K562 (cell line): Measurements from ENCODE around the gene STX17. TPM values are rescaled to one million over a fixed set of nuclear protein-coding genes. Genes with fewer than 3 reads are reported as not detected.

Experiments
- ARID1B ChIP-seq: fragments of 450-650 bp; IDR thresholded peaks from 2 replicates; pipeline ENCODE4 v1.6.1; 2016; ENCODE audit warnings: antibody characterized with exemption, mild to moderate bottlenecking, inconsistent platforms
- ARID3B ChIP-seq: fragments of 250-450 bp; sonication (Bioruptor Pico); IDR thresholded peaks from 2 replicates; pipeline ENCODE4 v1.4.0; 2020; ENCODE audit warnings: borderline replicate concordance
- ATF1 ChIP-seq, 2 experiments: fragments of 450-650 bp in 1 of 2; IDR thresholded peaks; 2 replicates each; pipeline ENCODE4 v1.6.1; 2016; ENCODE audit warnings: missing compliant biosample characterization in 1 of 2, missing genetic modification characterization in 1 of 2
- C11orf30 ChIP-seq: fragments of 450-650 bp; IDR thresholded peaks from 2 replicates; pipeline ENCODE4 v1.6.1; 2016; ENCODE audit warnings: low read depth, mild to moderate bottlenecking
- CTBP1 ChIP-seq: fragments of 450-650 bp; IDR thresholded peaks from 2 replicates; pipeline ENCODE4 v1.6.1; 2016; ENCODE audit warnings: borderline replicate concordance
- DPF2 ChIP-seq: fragments of 450-650 bp; IDR thresholded peaks from 2 replicates; pipeline ENCODE4 v1.6.1; 2016
- E2F4 ChIP-seq: sonication (generic); formaldehyde crosslinking; IDR thresholded peaks from 2 replicates; pipeline ENCODE4 v1.8.0; 2022; ENCODE audit warnings: mild to moderate bottlenecking, low read depth, missing genetic modification reagents
- HNRNPK ChIP-seq: fragments of 200-400 bp; formaldehyde crosslinking; IDR thresholded peaks from one replicate; pipeline ENCODE4 v1.6.1; 2018; ENCODE audit warnings: mild to moderate bottlenecking, low read depth, low read length; ENCODE audit not compliant: poor library complexity, severe bottlenecking
- LARP7 ChIP-seq: fragments of 450-650 bp; IDR thresholded peaks from 2 replicates; pipeline ENCODE4 v1.6.1; 2016
- RAD21 ChIP-seq, 2 experiments: fragments of 250-450 bp in 1 of 2; fragments of 450-650 bp in 1 of 2; sonication (Bioruptor Pico) in 1 of 2; formaldehyde crosslinking in 1 of 2; IDR thresholded peaks in 1 of 2; conservative IDR thresholded peaks in 1 of 2; 2 replicates each; pipeline versions ENCODE4 v1.4.0 to v1.8.0; 2020 to 2022; ENCODE audit warnings: mild to moderate bottlenecking in 2 of 2, moderate library complexity in 1 of 2
- SRSF3 ChIP-seq: fragments of 200-400 bp; formaldehyde crosslinking; IDR thresholded peaks from 2 replicates; pipeline ENCODE4 v1.6.1; 2016; ENCODE audit warnings: mild to moderate bottlenecking, low read length, moderate library complexity; ENCODE audit not compliant: insufficient read depth
- SUPT5H ChIP-seq: fragments of 450-650 bp; IDR thresholded peaks from 2 replicates; pipeline ENCODE4 v1.6.1; 2016
- TAF1 ChIP-seq: IDR thresholded peaks from 2 replicates; pipeline ENCODE4 v1.6.1; 2011; ENCODE audit warnings: mild to moderate bottlenecking, low read length, moderate library complexity; ENCODE audit not compliant: insufficient read depth, control insufficient read depth, severe bottlenecking; ENCODE audit errors: extremely low read depth
- TRIM24 ChIP-seq, 2 experiments: fragments of 450-650 bp; IDR thresholded peaks; 2 replicates each; pipeline ENCODE4 v1.6.1; 2016
- ZBTB12 ChIP-seq: fragments of 250-450 bp; sonication (Bioruptor Pico); IDR thresholded peaks from 2 replicates; pipeline ENCODE4 v1.4.0; 2020
- ZBTB49 ChIP-seq: sonication (generic); formaldehyde crosslinking; IDR thresholded peaks from 2 replicates; pipeline ENCODE4 v1.8.0; 2022; ENCODE audit warnings: missing genetic modification reagents, mild to moderate bottlenecking, borderline replicate concordance
- polyA plus RNA-seq, 8 experiments: library from polyadenylated mRNA; depleted of rRNA in 4 of 8; stranded (reverse) in 5 of 8; unstranded in 3 of 8; fragments of >200 nt; fragmentation: Nextera tagmentation in 2 of 8; fragmentation: Illumina TruSeq in 1 of 8; extraction: Ambion mirVana in 2 of 8; extraction: Trizol in 1 of 8; gene quantifications; 2 replicates each; pipeline versions ENCODE4 v1.2.1 to v1.2.3, GENCODE V29; 2011 to 2014; ENCODE audit warnings: inconsistent platforms in 1 of 8, missing spikeins in 1 of 8
- total RNA-seq, 7 experiments: library from RNA; depleted of rRNA in 6 of 7; stranded (reverse); fragments of >200 nt in 6 of 7; fragmentation: Illumina TruSeq in 2 of 7; extraction: Trizol in 2 of 7; gene quantifications; 2 replicates each; pipeline versions ENCODE4 v1.2.1 to v1.2.3, GENCODE V29; 2011 to 2021; ENCODE audit warnings: low replicate concordance in 1 of 7
- TF ChIP-seq, protein P1 (sequence below): IDR thresholded peaks from 2 replicates; pipeline ENCODE4 v1.6.1; 2016; ENCODE audit warnings: missing genetic modification characterization, missing compliant biosample characterization
- TF ChIP-seq, protein P2 (sequence below), 2 experiments: fragments of 450-650 bp; IDR thresholded peaks; 2 replicates each; pipeline ENCODE4 v1.6.1; 2016
- TF ChIP-seq, protein P3 (sequence below): fragments of 250-450 bp; sonication (Bioruptor Pico); IDR thresholded peaks from 2 replicates; pipeline ENCODE4 v1.8.0; 2021; ENCODE audit warnings: moderate library complexity, mild to moderate bottlenecking, inconsistent platforms

The STX17 gene
- total and polyA plus RNA-seq, 9 of the 15 experiments (the other 6 are each of a cell fraction or from before 2014, with no cell fraction given) = 14.4 to 25.1 (median 19.0) TPM

DNA sequence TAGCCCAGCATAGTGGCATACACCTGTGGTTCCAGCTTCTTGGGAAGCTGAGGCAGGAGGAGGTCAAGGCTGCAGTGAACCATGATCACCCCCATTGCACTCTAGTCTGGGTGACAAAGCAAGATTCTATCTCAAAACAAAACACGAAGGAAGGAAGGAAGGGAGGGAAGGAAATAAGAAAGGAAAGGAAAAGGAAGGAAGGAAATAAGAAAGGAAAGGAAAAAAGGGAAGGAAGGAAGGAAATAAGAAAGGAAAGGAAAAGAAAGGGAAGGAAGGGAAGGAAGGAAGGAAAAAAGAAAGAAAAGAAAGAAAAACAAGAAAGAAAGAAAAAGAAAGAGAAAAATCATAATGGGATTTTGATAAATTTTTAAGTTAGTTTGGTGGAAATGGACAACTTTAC is 3.1 kb upstream of the STX17 start (continued):
- TF ChIP-seq, protein P1, sequence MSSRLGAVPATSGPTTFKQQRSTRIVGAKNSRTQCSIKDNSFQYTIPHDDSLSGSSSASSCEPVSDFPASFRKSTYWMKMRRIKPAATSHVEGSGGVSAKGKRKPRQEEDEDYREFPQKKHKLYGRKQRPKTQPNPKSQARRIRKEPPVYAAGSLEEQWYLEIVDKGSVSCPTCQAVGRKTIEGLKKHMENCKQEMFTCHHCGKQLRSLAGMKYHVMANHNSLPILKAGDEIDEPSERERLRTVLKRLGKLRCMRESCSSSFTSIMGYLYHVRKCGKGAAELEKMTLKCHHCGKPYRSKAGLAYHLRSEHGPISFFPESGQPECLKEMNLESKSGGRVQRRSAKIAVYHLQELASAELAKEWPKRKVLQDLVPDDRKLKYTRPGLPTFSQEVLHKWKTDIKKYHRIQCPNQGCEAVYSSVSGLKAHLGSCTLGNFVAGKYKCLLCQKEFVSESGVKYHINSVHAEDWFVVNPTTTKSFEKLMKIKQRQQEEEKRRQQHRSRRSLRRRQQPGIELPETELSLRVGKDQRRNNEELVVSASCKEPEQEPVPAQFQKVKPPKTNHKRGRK (tag) = peak; percentile 86
- TF ChIP-seq, protein P2, sequence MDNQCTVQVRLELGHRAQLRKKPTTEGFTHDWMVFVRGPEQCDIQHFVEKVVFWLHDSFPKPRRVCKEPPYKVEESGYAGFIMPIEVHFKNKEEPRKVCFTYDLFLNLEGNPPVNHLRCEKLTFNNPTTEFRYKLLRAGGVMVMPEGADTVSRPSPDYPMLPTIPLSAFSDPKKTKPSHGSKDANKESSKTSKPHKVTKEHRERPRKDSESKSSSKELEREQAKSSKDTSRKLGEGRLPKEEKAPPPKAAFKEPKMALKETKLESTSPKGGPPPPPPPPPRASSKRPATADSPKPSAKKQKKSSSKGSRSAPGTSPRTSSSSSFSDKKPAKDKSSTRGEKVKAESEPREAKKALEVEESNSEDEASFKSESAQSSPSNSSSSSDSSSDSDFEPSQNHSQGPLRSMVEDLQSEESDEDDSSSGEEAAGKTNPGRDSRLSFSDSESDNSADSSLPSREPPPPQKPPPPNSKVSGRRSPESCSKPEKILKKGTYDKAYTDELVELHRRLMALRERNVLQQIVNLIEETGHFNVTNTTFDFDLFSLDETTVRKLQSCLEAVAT (IDR thresholded peaks at IDR 0.05) = 0 out of 4 replicates have a peak, but pooled peaks of 1 of the 2 experiments have one; percentile 23
- TF ChIP-seq ZBTB49 (no peak), E2F4 (CRISPR knock-in tag) (no peak), CTBP1 (no peak), SUPT5H (no peak), HNRNPK (no peak), DPF2 (peak; percentile 70), ARID3B (CRISPR knock-in tag) (no peak), ARID1B (peak; percentile 52; the same call in 1 of the 2 replicates), C11orf30 (peak; percentile 51), ZBTB12 (no peak), LARP7 (0 out of 2 replicates have a peak, but pooled peaks have one; percentile 20), TRIM24 (IDR thresholded peaks at IDR 0.05) (peak; percentile 68 to 72; a peak in 3 of 4 replicates), SRSF3 (no peak), TAF1 (no peak), RAD21 (CRISPR knock-in tag; conservative IDR thresholded peaks at IDR 0.05 in 1 of 2, IDR thresholded peaks at IDR 0.05 in 1 of 2) (no peak), ATF1 (CRISPR knock-in tag; IDR thresholded peaks at IDR 0.05) (no peak), ATF1 (tag; IDR thresholded peaks at IDR 0.05) (no peak)
- TF ChIP-seq, protein P3, sequence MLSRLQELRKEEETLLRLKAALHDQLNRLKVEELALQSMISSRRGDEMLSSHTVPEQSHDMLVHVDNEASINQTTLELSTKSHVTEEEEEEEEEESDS = no peak
